ENCODE measurements around the gene AP1G2. TPM values are rescaled to one million over a fixed set of nuclear protein-coding genes. Genes with fewer than 3 reads are reported as not detected.
A peak's percentile ranks its signal among the peaks of the same experiment; 100 is the strongest.

AP1G2 gene
- polyA plus RNA-seq, 1 of the 3 experiments (the other 2 are of a cell fraction): 88.3 TPM

- TF ChIP-seq POLR2AphosphoS5 (IDR thresholded peaks at IDR 0.05; ENCODE audit: low read depth, low read length) (peak; percentile 94), NRF1 (IDR thresholded peaks at IDR 0.05; ENCODE audit: low read depth, low read length) (peak; percentile 96), ZBTB33 (IDR thresholded peaks at IDR 0.05; ENCODE audit: borderline replicate concordance, low read depth) (peak; percentile 9; the same call in 1 of the 2 replicates), USF1 (IDR thresholded peaks at IDR 0.05; ENCODE audit: borderline replicate concordance, low read depth) (no peak), NFIC (IDR thresholded peaks at IDR 0.05; ENCODE audit: borderline replicate concordance) (no peak), FOXM1 (IDR thresholded peaks at IDR 0.05; ENCODE audit: low read depth) (no peak), MEF2A (IDR thresholded peaks at IDR 0.05; ENCODE audit: borderline replicate concordance, low read depth) (no peak), EZH2phosphoT487 (IDR thresholded peaks at IDR 0.05; ENCODE audit: borderline replicate concordance, low read depth) (no peak), TCF12 (IDR thresholded peaks at IDR 0.05) (no peak), RFX5 (IDR thresholded peaks at IDR 0.05; ENCODE audit: low read length) (no peak), SMC3 (IDR thresholded peaks at IDR 0.05; ENCODE audit: low read depth, low read length) (no peak)
Measured at GRCh38 chr14:23567186-23568020, at the start of gene AP1G2 (continued).

- H4K20me1 ChIP-seq (ENCODE audit: insufficient read depth): no peaks in the 10 kb centered on the region
- TF ChIP-seq TCF12 (IDR thresholded peaks at IDR 0.05) (no peak), GABPA (IDR thresholded peaks at IDR 0.05; ENCODE audit: low read depth) (no peak), REST (IDR thresholded peaks at IDR 0.05; ENCODE audit: low read depth, low read length) (no peak), CTCF (IDR thresholded peaks at IDR 0.05) (no peak), EP300 (IDR thresholded peaks at IDR 0.05; ENCODE audit: borderline replicate concordance in 1 of 2, low read depth in 1 of 2, low read length in 1 of 2) (no peak), FOSL2 (IDR thresholded peaks at IDR 0.05; ENCODE audit: borderline replicate concordance, low read depth) (no peak), MAX (IDR thresholded peaks at IDR 0.05; ENCODE audit: low read depth) (no peak)
- no peaks in the 10 kb centered on the region for H3F3A ChIP-seq (replicated peaks; ENCODE audit: insufficient read depth)
- WGBS (ENCODE audit: low lambda C conversion rate): 20% methylated on average over 5 of the region's 5 CpGs
- H3K9me2 ChIP-seq: no peaks in the 10 kb centered on the region
- no peak overlapping the region for H3K27ac ChIP-seq (ENCODE audit: low read depth in 2 of 2, low read length in 1 of 2)
- no peaks in the 10 kb centered on the region for H3K36me3 ChIP-seq (replicated peaks in 1 of 2; ENCODE audit: control insufficient read depth in 1 of 2, insufficient read depth in 2 of 2, low read length in 1 of 2)
- no peak overlapping the region for H3K4me2 ChIP-seq
- H3K4me3 ChIP-seq (ENCODE audit: low read depth in 2 of 2, low read length in 1 of 2): no peak overlapping the region
- POLR2A ChIA-PET: no interaction called here
- DNase-seq: no peak
- no peaks in the 10 kb centered on the region for H3K9me3 ChIP-seq
- H3K9ac ChIP-seq: no peak overlapping the region
- no peaks in the 10 kb centered on the region for H3K79me2 ChIP-seq (ENCODE audit: insufficient read depth)
- H3K27me3 ChIP-seq (ENCODE audit: insufficient read depth): no peaks in the 10 kb centered on the region; the same call in 1 of the 2 replicates
- CTCF ChIA-PET: interaction anchor here (1.0 to 3.4 kb wide), 3 partner anchors 16 to 295 kb away, joined by 4 to 17 read pairs (median 4); no protein-coding TSS in a partner anchor
- no peak overlapping the region for H2AFZ ChIP-seq (ENCODE audit: low read depth)
- H3K4me1 ChIP-seq (ENCODE audit: control insufficient read depth in 1 of 2, insufficient read depth in 2 of 2, low read depth in 1 of 2, low read length in 1 of 2): no peaks in the 10 kb centered on the region
Measured at GRCh38 chr14:23615856-23616255, 48.3 kb upstream of the AP1G2 start.
